GM18867 (cell line): ENCODE results near the gene CD302.
"Not testable (repeated sequence)": the region's sequence is repeated elsewhere in the genome, so short reads cannot be mapped to it uniquely, and the experiment has no call there.

Experiments
- ATAC-seq: cut with Tn5 transposase; IDR thresholded peaks from one replicate; pipeline ENCODE4 v1.9.1; 2021; ENCODE audit warnings: mild to moderate bottlenecking, moderate library complexity; ENCODE audit not compliant: unreplicated experiment

The CD302 gene

DNA sequence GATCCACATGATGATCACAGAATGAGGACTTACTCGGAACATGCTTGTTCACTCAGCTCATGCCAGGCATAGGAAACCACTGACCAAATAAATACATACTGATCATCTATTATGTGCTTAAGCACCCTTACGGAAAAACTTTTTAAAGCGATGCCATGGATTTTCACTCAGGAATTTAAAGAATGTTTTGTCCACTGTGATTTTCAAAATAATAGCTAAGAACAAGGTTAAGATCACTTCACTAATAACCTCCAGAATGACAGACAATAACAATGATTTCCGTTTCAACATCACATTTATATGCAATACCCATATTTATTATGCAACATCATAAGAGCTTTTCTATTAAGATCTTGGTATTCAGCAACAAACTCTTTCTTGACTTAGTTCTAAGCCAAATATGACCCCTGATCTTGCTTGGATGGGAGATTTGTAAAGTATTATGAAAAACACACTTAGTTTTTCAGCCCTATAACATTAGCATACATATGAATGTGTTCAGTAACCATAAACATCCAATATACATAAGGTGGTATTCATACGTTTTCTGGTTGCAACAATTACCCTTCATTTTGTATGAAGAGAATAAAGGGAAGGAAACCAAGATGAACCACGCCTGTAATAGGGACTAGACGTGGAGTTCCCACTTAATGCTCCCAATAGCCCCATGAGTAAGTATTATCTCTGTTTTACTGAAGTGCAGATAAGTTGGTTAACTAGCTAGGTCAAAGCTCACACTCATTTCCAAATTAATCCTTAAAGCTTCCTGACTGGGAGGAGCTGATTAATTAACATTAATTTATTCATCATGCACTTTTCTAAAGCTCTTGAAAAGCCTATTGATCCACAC, 1.9 kb downstream of the CD302 start:
- ATAC-seq, result no peak

DNA sequence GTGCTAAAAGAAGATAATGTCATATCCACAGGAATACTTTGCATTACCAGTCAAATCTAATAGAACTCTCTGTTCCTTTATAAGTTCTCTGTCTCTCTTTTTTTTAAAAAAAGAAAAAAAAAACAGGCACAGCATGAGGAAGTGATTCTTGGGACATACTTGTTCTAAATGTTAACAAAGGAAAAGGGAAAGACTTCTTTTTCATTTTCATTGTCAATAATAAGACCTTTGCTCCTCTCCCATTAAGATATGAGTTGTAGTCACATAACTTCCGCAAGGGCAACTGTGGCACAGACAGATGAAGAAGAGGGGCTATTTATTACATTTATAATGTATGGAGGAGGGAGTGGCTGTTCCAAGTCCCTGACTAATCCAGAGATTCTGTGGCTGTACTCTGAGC, 4.7 kb downstream of the CD302 start:
- ATAC-seq, result no peak

DNA sequence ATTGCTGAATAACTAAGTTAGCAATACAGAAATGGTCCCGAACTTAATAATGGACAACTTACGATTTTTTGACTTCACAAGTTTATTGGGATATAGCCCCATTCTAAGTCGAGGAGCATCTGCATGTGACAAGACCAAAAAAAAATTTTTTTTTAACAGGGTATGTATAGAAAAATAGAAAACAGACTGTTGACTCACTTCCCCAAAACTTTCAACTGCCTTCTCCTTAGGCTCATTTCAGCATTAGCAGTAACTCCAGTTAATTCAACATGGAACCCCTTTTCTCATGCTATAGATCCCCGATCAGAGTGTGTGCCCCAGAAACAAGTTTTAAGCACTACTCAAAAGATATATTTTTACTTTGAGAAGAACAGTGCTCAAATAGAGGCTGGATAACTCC, 5.4 kb downstream of the CD302 start:
- ATAC-seq, result no peak

DNA sequence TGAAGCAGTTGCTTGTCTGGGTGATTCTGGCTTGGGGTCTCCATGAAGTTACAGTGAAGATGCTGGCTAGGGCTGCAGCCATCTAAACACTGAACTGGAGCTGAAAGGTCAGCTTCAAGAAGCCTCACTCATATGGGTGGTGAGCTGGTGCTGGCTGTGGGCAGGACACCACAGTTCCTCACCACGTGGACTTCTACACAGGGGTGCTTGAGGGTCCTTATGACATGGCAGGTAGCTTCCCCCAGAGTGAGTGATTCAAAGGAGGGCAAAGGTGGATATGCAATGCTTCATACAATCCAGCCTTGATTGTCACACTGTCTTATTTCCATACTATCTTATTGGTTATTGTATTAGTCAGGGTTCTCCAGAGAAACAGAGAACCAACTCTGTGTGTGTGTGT, 6.0 kb downstream of the CD302 start:
- ATAC-seq, result no peak

DNA sequence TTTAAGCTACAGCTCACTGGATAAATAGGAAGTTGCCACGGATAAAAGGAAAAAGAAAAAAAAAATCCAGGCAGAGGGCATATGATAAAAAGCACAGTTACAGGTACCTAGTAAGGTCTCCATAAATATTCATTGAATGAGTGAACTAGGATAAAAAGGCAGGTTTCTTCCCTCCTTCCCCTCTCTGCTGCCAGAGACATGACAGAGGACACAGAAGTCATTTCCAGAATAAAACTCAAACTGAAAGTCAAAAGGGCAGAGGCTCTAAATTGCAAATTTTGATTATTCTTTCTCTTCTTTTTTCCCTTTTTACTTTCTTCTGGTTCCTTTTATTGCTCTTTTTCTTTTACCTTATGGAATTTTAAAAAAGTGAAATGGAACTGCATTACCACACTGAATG, 7.7 kb downstream of the CD302 start:
- ATAC-seq, result no peak

DNA sequence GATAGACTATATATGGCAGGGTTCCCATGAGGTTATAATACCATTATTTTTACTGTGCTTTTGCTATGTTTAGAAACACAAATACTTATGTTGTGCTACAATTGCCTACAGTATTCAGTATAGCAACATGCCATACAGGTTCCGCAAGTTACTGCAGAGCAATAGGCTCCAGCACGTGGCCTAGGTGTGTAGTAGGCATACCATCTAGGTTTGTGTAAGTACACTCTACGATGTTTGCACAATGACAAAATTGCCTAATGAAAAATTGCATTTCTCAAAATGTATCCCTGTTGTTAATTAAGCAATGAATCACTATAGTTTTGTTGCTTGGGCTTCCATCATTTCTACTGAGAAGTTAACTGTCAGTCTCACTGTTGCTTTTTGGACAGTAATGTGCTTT, 9.8 kb downstream of the CD302 start:
- ATAC-seq, result no peak

DNA sequence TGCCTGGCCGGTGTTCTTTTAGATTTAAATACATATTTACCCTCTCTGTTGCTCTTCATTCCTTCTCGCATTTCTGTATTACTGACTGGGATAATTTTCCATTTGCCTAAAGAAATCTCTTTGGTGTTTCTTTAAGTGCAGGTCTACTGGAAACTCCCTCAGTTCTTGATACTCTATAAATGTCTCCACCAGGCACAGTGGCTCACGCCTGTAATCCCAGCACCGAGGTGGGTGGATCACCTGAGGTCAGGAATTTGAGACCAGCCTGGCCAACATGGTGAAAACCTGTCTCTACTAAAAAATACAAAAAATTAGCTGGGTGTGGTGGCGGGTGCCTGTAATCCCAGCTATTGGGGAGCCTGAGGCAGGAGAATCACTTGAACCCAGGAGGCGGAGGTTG, 10.4 kb downstream of the CD302 start:
- ATAC-seq, result not testable (repeated sequence)

DNA sequence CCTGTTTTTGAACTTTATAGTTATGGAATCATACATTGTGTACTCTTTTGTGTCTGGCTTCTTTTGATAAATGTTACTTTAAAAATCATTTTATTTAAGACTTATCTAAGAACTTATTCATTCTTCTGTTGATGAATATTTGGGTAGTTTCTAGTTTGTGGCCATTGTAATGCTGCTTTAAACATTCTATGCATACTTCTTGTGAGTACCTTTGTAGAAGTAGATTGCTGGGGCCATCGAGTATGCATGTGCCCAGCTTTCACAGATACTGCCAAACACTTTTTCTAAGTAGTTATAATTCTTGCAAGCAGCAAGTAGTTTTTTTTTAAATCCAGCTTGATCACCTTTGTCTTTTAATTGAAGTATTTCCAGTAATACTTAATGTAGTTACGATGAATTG, 11.1 kb downstream of the CD302 start:
- no peak for ATAC-seq

DNA sequence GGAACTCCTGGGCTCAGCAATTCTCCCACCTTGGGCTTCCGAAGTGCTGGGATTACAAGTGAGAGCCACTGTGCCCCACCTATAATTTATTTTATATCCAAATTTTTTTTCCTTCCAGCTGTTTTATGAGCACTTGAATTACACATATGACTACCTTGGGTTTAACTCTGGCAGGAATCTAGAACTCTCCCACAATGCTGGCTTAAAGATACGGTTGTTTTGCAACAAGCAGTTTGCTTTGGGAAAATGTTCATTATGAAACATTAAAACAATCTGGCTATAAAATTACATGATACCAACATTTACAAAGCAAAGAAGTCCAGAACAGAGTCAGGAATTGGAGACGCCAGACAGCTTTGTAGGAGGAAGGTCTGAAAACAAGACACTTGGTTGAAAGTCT, 12.8 kb downstream of the CD302 start:
- ATAC-seq, result no peak

DNA sequence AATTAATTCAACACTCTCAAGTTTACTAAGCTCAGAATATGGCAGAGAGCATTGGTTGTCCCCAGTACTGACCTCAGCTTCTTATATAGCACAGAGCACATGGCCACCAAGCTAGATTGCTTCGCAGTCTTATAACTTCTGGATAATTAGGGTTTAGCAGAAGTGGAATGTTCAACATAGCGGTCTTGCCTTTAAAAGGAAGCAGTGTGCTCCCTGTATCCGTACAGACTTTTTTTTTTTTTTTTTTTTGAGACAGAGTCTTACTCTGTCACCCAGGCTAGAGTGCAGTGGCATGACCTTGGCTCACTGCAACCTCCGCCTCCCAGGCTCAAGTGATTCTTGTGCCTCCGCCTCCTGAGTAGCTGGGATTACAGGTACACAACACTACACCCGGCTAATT, 13.3 kb downstream of the CD302 start:
- not testable (repeated sequence) for ATAC-seq

DNA sequence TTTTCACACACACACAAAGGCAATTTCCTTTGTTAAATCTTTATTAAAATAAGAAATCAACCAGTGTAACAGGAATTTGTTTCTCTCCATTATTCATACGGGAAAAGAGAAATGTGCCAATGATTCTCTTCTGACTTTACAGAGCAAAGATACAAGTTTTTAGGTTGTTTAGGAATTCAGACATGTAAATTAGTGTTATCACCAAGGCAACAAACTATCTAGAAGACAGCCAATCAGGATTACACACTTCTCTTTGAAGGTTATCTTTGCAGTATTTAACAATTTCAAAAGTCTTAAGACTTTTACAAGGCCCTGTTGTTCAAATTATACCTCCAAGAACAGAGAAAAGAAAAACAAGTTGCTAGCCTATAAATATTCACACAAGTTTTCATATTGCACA, 14.5 kb downstream of the CD302 start:
- ATAC-seq, result no peak

DNA sequence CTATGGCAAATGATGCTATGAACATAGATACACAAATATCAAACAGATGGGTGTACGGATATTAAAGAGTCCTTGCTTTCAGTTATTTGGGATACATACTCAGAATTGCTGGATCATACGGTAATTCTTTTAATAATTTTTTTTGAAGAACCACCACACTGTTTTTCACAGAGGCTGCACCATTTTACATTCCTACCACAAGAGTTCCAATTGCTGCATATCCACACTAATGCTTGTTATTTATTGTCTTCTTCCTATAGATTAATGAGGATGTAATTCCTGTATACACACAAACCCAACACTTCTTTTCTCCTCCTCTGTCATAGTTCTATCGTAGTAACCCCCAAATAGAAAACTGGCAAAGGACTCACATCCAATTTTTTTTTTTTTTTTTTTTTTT, 21.7 kb downstream of the CD302 start:
- no peak for ATAC-seq

DNA sequence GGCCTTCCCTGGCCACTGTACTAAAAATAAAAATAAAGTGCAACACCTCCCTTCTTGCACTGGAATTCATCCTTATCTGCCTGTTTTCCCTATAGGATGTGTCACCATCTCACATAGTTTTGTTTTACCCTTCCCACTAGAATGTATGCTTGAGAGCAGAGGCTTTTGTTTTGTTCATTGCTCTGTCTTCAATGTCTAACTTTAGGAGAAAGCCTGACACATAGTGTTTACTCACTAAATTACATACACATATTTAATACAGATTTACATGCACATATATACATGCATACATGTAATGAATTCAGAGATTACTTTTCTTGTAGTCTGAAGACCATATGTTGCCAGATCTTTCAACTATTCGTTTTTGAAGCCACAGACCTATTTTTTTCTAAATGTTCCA, 23.0 kb downstream of the CD302 start:
- ATAC-seq, result no peak

DNA sequence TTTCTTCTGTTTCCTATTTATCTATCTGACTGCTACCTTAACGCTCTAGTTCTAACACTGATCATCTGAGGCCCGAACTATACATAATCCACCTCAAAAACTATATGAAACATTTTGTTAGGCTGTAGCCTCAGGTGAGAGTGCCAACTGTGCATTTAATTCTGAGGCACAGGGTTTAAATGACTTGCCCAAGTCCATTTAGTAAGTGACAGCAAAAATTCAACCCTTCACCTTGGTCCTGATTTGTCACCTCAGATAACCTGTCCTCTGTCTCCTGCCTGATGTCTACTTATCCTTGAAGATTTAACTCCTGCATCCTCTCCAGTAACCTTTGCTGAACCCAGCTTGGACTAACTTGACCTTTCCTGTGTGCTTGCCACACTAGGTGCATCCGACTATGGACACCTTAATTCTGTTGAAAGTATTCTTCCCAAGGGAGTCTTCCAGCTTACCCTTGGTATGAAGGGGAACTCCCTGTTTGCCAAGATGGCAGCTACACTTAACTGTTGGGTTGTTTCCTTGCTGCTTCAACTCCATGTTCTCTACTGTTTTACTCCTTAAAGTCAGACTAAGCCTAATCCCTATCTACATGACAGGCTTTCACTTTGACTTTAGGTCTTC, 23.5 kb downstream of the CD302 start:
- no peak for ATAC-seq

DNA sequence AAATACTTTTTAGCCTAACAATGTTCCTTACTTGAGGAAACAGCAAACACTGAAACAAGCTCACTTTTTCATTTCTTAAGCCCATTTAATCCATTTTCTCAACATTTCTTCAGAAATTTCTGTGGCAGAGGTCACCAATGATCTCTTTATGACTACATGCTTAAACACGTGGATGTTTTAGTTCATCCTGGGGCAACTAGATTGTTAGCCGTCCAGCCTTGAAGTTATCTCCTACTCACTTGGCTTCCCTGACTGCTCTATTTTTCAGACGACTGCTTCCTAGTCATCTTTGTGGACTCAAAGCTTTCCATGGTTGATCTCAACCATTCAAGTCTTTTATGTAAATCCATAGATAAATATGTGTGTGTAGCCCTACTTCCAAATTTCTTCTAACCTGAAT, 24.1 kb downstream of the CD302 start:
- ATAC-seq, result no peak

DNA sequence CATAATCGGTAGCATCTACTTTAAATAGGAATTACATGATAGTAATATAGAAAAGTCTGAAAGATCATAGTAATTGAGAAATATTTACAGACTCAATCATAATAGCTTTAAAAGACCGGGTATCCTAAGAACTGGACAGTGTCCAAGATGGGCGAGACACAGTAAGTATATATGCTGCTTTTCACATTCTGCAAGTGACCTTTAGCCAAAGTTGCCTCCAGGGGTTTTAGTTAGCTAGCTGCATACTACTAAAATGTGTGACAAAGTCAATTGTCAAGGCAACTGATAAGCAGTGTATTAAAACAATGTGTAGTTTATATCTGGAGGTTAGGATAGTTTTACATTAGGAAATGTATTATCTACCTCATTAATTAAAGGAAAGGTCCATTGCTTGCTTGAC, 24.6 kb downstream of the CD302 start:
- ATAC-seq, result no peak

DNA sequence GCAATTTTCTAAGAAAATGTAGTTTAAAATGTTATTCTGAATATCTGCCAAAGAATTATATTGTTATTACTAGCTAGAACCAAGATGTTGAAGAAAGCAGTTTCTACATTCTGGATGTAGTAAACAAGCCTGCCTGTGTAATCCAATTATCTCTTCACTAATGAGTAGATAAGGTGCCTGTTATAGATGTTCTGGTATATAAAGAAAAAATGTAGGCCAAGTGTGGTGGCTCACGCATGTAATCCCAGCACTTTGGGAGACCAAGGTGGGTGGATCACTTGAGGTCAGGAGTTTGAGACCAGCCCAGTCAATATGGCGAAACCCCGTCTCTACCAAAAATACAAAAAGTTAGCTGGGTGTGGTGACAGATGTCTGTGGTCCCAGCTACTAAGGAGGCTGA, 28.9 kb downstream of the CD302 start:
- ATAC-seq, result no peak

DNA sequence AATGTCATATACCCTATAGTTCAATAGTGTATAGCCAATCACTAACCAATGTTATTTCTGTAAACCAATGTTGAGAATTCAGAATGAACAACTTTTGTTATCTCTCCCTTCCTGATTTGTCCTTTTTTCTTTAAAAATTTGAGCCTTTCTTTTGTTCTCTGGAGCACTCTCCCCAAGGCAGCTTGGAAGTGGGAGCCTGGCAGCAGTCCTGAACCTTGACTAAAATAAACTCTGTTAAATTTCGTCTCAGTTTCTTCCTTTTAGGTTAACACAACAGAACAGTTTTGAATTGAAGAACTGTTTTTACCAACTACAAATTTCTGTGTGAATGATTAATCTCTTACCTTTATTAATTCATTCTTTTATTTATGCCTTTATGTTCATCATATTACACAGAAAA, 35.9 kb downstream of the CD302 start:
- ATAC-seq, result no peak

DNA sequence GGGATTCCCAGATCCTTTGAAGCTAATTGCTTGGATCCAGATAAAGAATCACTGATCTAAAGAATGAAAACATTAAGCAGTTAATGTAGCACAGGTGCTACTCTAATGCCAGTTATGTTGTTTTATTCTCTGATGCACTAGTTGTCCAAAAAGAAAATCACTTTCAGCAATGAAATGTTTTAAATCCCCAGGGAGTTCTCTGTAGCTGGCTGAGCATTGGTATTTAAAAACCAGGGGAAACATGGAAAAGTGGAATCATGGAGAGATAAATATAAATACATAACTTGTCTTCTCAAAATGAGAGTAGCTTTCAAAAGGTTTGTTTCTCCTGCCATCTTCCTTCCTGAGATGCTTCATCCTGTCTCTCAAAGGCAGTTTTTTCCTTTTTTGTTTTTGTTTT, 37.7 kb downstream of the CD302 start:
- ATAC-seq, result no peak

DNA sequence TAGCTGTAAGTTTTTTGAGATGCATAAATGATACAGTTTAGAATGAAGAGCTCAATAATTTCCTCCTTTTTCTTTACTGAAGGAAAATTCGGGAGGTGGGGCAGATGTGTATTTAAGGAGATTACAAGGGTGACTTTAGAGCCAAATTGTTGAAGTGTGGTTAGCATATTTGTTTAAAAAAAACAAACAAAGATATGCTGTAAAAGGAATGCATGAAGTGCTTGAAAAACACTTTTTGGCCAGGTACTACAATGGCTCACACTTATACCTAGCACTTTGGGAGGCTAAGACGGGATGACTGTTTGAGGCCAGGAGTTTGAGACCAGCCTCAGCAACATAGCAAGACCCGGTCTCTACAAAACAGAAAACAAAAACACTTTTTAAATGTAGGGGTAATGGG, 38.4 kb downstream of the CD302 start:
- no peak for ATAC-seq

DNA sequence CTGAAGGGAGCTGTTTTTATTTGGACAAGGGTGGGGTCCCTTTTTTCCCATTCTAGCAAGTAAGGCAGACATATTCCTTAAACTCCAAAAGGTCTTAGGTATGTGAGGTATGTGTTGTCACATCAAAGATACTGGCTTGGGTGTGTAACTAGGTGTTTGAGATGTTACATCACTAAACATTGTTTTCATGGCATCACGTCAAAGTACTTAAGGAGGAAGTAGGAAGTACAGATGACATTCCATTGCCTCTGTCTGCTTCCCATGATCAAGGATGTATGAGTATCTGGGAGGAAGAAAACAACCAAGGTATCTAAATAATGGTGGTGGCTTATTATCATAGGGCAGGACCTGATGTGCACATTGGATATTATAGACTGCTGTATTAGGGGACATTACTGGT, 39.3 kb downstream of the CD302 start:
- ATAC-seq, result no peak

DNA sequence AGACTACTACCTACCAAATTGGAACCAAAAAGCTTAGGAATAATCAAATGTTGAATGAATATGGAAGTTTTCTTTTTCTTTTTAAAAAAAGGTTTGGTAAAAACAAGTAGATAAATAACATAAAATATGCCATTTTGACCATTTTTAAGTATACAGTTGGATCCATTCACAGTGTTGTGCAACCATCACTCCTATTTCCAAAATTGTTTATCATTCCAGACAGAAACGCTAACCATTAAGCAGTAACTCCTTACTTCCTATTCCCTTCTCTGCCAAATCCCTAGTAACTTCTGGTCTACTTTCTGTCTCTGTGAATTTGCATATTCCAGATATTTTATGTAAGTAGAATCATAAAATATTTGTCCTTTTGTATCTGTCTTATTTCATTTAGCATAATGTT, 39.8 kb downstream of the CD302 start:
- ATAC-seq, result no peak

DNA sequence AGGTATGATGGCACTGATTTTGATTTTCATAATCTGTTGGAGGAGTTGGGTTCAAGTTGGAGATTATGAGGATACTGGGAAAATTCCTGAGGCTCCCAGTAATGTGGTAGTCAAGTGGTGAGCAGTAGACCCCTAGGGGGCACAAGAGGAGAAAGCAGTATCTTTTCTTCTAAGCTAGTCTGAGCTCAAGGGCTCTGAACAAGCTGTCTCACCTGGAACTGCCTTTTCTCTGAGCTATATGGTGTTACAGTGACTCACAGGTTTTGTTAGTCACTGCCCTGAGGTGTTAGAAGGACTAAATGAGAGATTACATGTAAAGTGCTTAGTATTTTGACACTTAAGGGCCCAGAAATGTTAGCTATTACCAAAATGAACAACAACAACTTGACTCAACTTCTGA, 42.2 kb downstream of the CD302 start:
- ATAC-seq, result no peak
